IPS-15b (cell line): ENCODE data around the gene WBP1L.
"Not testable (repeated sequence)": the region's sequence is repeated elsewhere in the genome, so short reads cannot be mapped to it uniquely, and the experiment has no call there.

ENCODE experiments used
- H3K27me3 ChIP-seq: one replicate; pipeline ENCODE4 v1.6.1; 2013; ENCODE audit warnings: low read length; ENCODE audit not compliant: control insufficient read depth, insufficient read depth
- H3K36me3 ChIP-seq: one replicate; pipeline ENCODE4 v1.6.1; 2013; ENCODE audit warnings: low read length; ENCODE audit not compliant: control insufficient read depth, insufficient read depth
- H3K4me1 ChIP-seq: one replicate; pipeline ENCODE4 v1.6.1; 2013; ENCODE audit warnings: mild to moderate bottlenecking, low read length; ENCODE audit not compliant: control insufficient read depth, insufficient read depth
- H3K4me3 ChIP-seq: one replicate; pipeline ENCODE4 v1.5.1; 2013; ENCODE audit warnings: low read depth, low read length
- H3K9ac ChIP-seq: one replicate; pipeline ENCODE4 v1.6.1; 2013; ENCODE audit warnings: low read depth, mild to moderate bottlenecking, low read length
- H3K9me3 ChIP-seq: one replicate; pipeline ENCODE4 v1.6.1; 2013; ENCODE audit warnings: mild to moderate bottlenecking, low read length; ENCODE audit not compliant: control insufficient read depth, insufficient read depth

WBP1L gene

DNA sequence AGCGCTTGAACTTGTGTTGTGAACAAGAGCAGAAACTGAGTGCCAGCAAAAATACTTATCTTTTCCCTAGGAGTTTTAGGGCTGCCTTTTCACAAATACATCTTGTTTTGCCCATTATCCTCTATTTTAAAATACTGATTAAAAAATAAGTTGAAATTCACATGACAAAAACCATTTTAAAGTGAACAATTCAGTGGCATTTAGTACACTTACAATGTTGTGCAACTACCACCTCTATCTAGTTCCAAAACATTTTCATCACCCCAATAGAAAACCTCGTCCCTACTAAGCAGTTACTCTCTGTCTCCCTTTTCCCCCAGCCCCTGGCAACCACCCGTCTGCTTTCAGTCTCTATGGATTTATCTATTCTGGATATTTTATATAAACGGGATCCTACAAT is 1.4 kb downstream of the WBP1L start:
- peak overlapping the region; percentile 96 for H3K4me3 ChIP-seq

DNA sequence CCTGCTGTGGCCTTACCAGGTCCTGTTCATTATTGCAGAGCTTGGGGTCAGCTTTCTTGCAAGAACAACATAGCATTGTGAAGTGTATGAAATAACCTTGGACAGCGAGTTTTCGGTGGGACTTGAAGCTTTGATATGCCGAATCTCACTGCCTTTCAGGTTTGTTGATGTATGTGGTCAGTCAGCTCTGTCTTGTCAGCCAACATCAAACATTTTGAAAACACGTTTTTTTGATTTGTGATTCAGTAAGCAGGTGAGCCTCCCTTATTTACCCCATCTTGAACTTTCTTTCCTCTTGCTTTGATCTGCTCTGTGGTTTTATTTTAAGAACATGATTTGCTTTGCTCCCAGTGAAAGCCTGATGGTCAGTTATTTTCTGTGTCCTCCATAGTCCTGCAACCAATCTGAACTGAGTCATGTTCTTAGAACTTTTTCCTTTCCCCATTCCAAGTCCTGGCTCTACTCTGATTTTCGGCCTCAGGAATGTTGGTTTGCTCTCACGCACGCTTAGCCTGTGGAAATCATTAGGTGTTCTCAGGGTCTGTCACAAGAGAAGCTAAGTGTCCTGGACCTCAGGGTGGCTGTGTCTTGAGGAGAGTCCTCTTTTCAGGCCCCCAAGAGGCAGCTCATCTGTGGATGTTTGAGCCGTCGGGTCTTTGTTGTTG is 8.7 kb downstream of the WBP1L start:
- Histone ChIP-seq H3K4me1 (no peaks in the 10 kb centered on the region), H3K36me3 (no peaks in the 10 kb centered on the region), H3K27me3 (no peaks in the 10 kb centered on the region), H3K9ac (no peak overlapping the region), H3K9me3 (no peaks in the 10 kb centered on the region), H3K4me3 (no peak overlapping the region)

More for the DNA sequence above, 1.4 kb downstream of the WBP1L start:
- Histone ChIP-seq H3K9me3 (no peaks in the 10 kb centered on the region), H3K9ac (no peak overlapping the region), H3K27me3 (no peaks in the 10 kb centered on the region), H3K36me3 (no peaks in the 10 kb centered on the region), H3K4me1 (peaks cover 10% of the 10 kb centered on the region)

DNA sequence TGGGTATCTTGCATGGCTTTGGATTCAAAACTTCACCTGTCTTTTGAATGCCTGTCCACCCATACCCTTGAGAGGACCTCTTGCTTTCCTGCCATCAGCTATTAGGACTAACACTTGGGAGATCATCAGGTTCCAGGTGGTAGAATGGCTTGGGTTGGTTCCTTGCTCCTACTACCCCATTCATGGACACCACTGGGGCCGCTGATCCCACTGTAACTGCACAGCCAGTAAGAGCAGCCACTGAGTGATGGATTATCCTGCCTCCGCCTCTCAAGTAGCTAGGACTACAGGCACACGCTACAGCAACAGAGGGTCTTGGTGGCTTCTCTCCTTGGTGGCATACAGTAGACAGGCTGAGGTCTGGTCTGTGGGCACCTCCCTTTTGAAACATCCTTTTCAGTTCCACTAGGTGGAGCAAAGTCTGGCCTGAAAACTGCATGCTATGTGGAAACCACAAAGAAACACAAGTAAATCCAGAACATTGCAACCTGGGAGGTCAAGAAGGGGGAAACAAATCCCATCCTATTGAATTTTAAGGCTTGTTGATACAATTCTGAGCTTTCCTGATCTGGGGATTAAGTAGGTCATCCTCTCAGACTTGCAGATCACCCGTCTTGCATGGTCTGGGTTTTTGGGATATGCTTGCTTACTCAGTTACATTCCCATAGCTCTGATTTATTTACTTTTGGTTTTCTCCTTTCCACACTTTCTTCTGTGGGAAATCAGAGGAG is 9.4 kb downstream of the WBP1L start:
- H3K9me3 ChIP-seq = no peaks in the 10 kb centered on the region
- H3K4me1 ChIP-seq = no peaks in the 10 kb centered on the region
- no peak overlapping the region for H3K4me3 ChIP-seq
- H3K36me3 ChIP-seq = no peaks in the 10 kb centered on the region
- no peak overlapping the region for H3K9ac ChIP-seq
- no peaks in the 10 kb centered on the region for H3K27me3 ChIP-seq

DNA sequence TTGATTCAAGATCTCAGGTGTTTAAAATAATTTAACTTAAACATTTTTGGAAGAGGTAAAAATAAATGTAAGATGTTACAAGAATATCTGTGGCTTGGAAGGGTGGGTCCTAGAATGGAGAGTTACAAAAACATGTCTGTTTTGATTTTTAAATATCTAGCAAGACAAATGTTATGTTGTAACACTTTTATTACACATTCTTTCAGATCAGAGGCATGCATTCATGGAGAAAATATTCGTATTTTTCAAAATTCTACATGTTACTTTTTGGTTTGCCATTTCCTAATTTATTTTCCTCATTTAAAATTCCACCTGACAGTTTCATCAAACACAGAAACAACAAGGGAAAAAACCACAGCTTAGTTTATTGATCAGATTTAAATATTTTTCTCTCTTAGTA is 10.0 kb downstream of the WBP1L start:
- H3K36me3 ChIP-seq = no peaks in the 10 kb centered on the region
- no peaks in the 10 kb centered on the region for H3K4me1 ChIP-seq
- no peak overlapping the region for H3K4me3 ChIP-seq

DNA sequence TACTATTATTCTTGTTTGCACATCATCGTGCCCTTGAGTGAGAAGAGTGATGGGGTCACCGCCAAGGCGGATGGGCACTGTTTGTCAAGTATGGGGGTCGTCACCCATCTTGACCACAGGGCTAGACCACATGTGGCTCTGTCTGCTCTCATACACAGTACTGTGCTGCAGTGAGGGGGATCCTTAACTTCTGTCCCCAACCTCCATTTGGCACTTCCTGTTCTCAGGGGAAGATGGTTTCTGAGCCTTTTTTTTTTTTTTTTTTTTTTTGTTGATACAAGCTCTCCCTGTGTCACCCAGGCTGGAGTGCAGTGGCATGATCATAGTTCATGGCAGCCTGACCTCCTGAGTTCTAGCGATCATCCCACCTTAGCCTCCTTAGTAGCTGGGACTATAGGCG is 13.6 kb downstream of the WBP1L start:
- no peaks in the 10 kb centered on the region for H3K27me3 ChIP-seq
- H3K4me3 ChIP-seq = no peak overlapping the region
- H3K4me1 ChIP-seq = no peaks in the 10 kb centered on the region
- H3K9me3 ChIP-seq = no peaks in the 10 kb centered on the region
- no peak overlapping the region for H3K9ac ChIP-seq
- no peaks in the 10 kb centered on the region for H3K36me3 ChIP-seq

More for the DNA sequence above, 10.0 kb downstream of the WBP1L start:
- Histone ChIP-seq H3K27me3 (no peaks in the 10 kb centered on the region), H3K9ac (no peak overlapping the region), H3K9me3 (no peaks in the 10 kb centered on the region)

DNA sequence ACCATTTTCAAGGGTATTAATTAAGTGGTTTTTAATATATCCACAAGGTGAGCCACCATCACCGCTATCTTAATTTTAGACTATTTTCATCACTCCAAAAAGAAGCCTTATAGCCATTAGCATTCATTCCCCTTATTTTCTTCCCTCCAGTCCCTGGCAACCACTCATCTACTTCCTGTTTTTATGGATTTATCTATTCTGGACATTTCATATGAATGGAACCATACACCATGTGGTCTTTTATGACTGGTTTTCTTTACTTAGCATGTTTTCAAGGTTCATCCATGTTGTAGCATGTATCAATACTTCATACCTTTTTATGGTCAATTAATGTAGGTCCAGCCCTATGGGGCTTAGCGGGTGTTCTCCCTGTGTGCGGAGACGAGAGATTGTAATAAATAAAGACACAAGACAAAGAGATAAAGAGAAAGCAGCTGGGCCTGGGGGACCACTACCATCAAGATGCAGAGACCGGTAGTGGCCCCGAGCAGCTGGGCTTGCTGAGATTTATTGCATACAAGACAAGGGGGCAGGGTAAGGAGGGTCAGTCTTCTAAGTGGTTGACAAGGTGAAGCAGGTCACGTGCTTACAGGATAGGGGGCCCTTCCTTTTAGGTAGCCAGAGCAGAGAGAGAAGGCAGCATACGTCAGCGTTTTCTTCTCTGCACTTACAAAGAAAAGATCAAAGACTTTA is 14.6 kb downstream of the WBP1L start:
- H3K4me3 ChIP-seq = no peak overlapping the region
- no peaks in the 10 kb centered on the region for H3K4me1 ChIP-seq
- no peaks in the 10 kb centered on the region for H3K9me3 ChIP-seq
- no peaks in the 10 kb centered on the region for H3K27me3 ChIP-seq
- no peak overlapping the region for H3K9ac ChIP-seq
- H3K36me3 ChIP-seq = no peaks in the 10 kb centered on the region

DNA sequence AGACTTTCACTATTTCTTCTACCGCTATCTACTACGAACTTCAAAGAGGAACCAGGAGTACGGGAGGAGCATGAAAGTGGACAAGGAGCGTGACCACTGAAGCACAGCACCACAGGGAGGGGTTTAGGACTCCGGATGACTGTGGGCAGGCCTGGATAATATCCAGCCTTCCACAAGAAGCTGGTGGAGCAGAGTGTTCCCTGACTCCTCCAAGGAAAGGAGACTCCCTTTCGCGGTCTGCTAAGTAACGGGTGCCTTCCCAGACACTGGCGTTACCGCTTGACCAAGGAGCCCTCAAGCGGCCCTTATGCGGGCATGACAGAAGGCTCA is 15.2 kb downstream of the WBP1L start:
- not testable (repeated sequence) for H3K9me3 ChIP-seq, H3K4me3 ChIP-seq, H3K4me1 ChIP-seq, H3K36me3 ChIP-seq, H3K27me3 ChIP-seq, H3K9ac ChIP-seq

DNA sequence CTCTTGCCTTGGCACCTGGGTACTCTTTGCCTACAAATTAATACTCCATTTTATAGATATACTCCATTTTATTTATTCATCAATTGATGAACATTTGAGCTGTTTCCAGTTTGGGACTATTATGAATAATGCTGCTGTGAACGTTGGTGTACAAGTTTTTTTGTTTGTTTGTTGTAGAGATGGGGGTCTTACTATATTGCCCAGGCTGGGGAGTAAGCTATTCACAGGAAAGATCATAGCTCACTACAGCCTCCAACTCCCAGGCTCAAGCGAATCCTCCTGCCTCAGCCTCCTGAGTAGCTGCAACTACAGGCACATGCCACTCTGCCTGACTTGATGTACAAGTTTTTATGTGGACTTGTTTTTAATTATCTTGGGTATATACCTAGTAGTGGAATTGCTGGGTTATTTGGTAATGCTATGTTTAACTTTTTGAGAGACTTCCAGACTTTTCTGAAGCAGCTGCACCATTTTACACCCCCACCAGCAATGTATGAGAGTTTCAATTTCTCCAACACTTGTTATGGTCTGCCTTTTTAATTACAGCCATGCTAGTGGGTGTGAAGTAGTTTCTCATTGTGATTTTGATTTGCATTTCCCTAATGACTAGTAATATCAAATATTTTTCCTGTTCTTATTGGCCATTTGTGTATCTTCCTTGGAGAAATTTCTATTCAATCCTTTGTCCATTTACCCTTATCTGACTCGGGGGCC is 15.9 kb downstream of the WBP1L start:
- no peaks in the 10 kb centered on the region for H3K4me1 ChIP-seq
- no peak overlapping the region for H3K9ac ChIP-seq
- H3K4me3 ChIP-seq = no peak overlapping the region
- H3K9me3 ChIP-seq = no peaks in the 10 kb centered on the region
- no peaks in the 10 kb centered on the region for H3K36me3 ChIP-seq
- no peaks in the 10 kb centered on the region for H3K27me3 ChIP-seq

DNA sequence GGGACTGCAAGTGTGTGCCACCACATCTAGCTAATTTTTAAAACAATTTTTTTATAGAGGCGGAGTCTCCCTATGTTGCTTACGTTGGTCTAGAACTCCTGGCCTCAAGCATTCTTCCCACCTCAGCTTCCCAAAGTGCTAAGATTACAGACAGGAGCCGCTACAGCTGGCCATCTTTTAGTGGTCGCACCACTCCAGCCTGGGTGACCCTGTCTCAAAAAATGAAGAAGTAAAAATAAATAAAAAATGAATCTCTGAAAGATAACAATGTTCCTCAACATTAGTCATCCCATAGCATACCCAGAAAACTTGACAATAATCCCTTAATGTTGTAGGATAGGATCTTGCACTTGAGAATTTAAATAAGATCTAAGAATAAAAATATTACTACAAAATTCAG is 18.2 kb downstream of the WBP1L start:
- Histone ChIP-seq H3K9me3 (no peaks in the 10 kb centered on the region), H3K4me3 (no peak overlapping the region), H3K27me3 (no peaks in the 10 kb centered on the region), H3K9ac (no peak overlapping the region), H3K4me1 (no peaks in the 10 kb centered on the region), H3K36me3 (no peaks in the 10 kb centered on the region)

DNA sequence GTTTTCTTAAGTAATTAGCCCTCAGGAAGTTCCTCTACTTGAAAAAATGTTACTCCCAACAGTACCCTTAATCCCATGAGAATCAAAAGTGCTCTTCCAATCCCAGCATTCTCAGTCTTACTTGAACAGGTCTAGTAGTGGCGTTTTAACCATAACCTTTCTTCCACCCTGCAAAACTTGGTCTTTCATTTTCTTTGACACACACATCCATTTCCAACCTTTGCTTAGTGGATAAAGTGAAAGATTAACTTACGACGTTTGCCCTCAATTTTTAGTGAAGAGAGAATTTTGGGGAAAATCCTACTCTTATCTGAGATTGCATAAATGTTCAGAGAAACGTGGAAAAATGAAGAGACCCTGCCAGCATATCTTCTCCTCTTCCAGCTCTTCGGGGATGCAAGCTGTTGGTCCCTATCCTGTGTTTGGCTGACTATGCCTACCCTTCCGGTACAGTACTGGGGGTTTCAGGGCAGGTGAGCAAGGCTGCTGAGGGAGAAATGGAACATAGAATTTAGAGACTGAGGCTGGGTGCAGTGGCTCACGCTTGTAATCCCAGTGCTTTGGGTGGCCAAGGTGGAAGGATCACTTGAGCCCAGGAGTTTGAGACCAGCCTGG is 18.8 kb downstream of the WBP1L start:
- H3K9ac ChIP-seq = no peak overlapping the region
- H3K27me3 ChIP-seq = no peaks in the 10 kb centered on the region
- no peaks in the 10 kb centered on the region for H3K4me1 ChIP-seq
- H3K4me3 ChIP-seq = no peak overlapping the region
- no peaks in the 10 kb centered on the region for H3K9me3 ChIP-seq
- H3K36me3 ChIP-seq = no peaks in the 10 kb centered on the region

DNA sequence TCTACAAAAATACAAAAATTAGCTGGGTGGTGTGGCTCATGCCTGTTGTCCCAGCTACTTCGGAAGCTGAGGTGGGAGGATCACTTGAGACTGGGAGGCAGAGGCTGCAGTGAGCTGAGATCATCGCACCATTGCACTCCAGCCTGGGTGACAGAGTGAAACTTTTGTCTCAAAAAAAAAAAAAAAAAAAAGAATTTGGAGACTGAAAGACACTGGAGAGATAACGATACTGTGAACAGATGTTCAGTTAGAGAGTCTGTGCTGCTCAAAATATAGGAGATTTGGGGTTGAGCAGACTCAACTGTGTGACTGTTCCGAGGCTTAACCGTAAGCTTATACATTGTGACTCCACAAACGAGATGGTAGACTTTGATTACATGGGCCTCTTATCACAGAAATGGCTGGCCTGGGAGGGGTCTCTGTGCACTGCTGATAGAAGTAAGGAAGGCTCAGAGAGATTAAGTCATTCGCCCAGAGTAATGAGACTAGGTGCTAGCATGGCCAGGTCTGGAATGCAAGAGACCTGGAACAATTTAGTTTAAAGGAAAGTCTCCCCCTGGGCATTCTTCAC is 19.4 kb downstream of the WBP1L start:
- no peaks in the 10 kb centered on the region for H3K4me1 ChIP-seq
- H3K36me3 ChIP-seq = no peaks in the 10 kb centered on the region

More for the DNA sequence above, 19.4 kb downstream of the WBP1L start:
- H3K9ac ChIP-seq = no peak overlapping the region
- H3K9me3 ChIP-seq = no peaks in the 10 kb centered on the region
- no peaks in the 10 kb centered on the region for H3K27me3 ChIP-seq
- H3K4me3 ChIP-seq = no peak overlapping the region
